Left cardiac atrium (tissue), 4 donors: ENCODE measurements around the gene ABCC8. TPM values are rescaled to one million over a fixed set of nuclear protein-coding genes. Genes with fewer than 3 reads are reported as not detected.

Experiments used
- ATAC-seq, 2 donors: fragments of 200-7000 bp; cut with Tn5 transposase; one replicate each; pipeline ENCODE4 v1.9.1; 2020; ENCODE audit warnings: mild to moderate bottlenecking in 2 of 2, moderate library complexity in 2 of 2
- DNase-seq: peaks from one replicate; pipeline ENCODE4 v3.0.0-alpha.2; 2020
- intact Hi-C, 2 donors: fragments of 100-400 bp; cut with DNase I; formaldehyde crosslinking; loops; one replicate each; pipeline versions ENCODE4 v1.14.1 to v1.15.1; 2022 to 2023
- total RNA-seq, 2 donors: library from RNA; stranded (reverse); fragmentation: NEBNext Ultra II Directional; extraction: Animal tissue kit (Norgen Biotek cat#: 25700); gene quantifications; one replicate each; pipeline ENCODE4 v1.2.1, GENCODE V29; 2021
- donor health status: DM: no; HTN: yes; CAD: no.
- donor health status: DM: no; HTN: yes; CAD: no; lungs with severe emphysema.
- donor health status: DM: yes; HTN: yes; CAD: no.
- donor health status: Dilated cardiomyopathy.

ABCC8 gene
- total RNA-seq, 2 donors from 2014 or later = 0.99 to 1.9 TPM

DNA sequence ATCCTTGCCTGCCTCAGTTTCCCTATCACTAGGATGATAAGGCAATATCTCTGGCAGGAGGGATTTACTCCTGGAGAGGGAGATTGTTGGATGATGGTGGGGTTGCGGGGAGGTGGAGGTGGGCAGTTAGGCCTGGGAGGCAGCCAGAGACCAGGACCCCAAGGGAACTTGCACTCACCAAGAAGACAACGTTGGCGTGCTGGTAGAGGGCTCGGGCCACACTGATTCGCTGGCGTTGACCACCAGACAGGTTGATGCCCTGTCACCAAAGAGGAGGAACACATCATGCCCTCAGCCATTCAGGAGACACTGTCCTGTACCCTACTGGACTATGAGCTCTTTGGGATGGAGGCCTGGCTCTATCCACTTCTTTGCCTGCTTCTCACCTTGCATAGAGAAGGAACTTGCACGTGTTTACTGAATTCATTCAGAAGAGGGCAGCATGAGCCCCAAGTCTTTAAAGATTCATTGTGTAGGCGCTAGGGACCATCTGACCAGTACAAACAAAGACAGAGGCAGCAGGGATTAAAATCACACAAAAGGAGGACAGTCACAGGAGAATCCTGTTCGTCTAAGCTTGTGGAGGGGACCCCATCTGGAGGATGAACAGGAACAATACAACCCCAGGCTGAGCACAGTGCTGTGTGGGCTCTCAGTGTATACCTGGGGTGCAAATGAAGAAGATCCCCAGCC lies 64.0 kb downstream of the ABCC8 start:
- ATAC-seq = no peak
- no peak for DNase-seq
- intact Hi-C loops = no loop called here

- intact Hi-C loops = no loop called here
- DNase-seq (no peak), ATAC-seq (no peak)
Measured at GRCh38 chr11:17411418-17411817, 65.2 kb downstream of the ABCC8 start.

DNA sequence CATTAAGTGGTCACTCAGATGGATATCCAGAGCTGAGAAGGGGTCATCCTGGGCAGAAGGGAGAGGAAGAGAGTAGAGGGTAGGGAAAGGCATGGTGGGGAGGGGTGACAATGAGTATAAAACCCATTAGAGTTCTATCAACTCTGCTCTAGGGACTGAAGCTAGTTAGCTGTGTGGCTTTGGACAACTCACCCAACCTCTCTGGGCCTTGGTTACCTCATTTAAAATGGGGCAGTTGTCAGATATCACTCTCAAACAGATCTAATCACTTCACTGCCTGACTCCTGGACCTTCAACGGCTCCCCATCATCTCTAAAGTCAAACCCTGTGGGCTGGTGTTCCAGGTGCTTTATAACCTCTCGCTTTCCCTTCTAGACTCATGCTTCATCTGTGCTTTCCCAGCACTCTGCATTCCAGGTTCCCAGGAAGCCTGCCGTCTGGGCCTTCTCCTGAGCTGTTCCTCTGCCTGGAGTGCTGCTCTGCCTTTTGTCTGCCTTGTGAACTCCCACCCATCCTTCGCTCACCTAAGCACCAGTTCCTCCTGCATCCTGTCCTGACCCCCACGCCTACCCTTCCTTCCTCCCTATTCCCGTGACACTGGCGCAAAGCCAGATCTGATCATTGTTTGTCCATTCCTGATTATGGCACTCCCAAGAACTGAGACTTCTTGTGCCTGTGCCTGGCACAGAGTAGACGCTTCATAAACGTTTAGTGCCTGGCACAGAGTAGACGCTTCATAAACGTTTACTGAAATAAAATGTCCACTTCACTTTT lies 65.9 kb downstream of the ABCC8 start:
- DNase-seq (no peak), ATAC-seq (peak in 1 of 2 donors; percentile 25)
- intact Hi-C loops = no loop called here

DNA sequence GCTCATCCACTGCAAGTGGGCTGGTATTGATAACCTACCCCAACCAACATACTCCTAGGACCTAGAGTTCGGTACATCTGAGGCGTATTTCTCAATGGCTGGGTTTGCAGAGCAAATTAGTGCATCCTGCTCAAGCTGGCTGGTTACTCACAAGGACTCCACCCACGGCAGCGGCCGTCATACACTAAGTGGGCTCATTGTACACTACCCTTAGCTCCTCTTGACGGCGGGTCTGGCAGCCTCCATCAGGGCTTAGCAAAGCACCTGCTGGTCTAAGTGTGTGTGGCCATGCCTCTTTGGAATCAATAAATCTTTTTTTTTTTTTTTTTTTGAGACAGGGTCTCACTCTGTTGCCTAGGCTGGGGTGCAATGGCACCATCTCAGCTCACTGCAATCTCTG lies 68.0 kb downstream of the ABCC8 start:
- ATAC-seq (no peak), DNase-seq (no peak)
- intact Hi-C loops = no loop called here

DNA sequence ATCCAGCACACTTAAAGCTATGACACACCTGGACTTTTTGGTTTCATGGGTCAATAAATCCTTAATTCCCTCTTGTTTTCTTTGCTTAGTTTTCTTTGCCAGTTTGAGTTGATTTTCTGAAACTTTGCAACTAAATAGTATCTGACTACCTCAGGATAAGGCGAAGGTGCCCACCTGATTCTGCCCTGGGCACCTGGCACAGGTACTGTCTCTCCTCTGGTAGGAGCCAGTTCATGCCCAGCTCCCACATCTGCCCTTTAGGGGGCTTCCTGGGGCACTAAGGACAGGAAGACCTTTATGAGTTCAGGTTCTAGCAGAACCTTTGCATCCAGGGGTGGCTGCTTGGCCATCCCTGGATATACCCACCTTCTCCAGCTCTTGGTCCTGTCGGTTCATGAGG lies 68.6 kb downstream of the ABCC8 start:
- intact Hi-C loops = no loop called here
- DNase-seq (no peak), ATAC-seq (no peak)

GRCh38 chr11:17407575-17407974 lies 69.1 kb downstream of the ABCC8 start:
- intact Hi-C loops = no loop called here
- no peak for DNase-seq
- no peak for ATAC-seq

GRCh38 chr11:17406818-17407149 lies 69.9 kb downstream of the ABCC8 start:
- ATAC-seq = no peak
- intact Hi-C loops = no loop called here
- DNase-seq = no peak

GRCh38 chr11:17406082-17406817 lies 70.4 kb downstream of the ABCC8 start:
- DNase-seq (no peak), ATAC-seq (no peak)
- intact Hi-C loops = no loop called here

DNA sequence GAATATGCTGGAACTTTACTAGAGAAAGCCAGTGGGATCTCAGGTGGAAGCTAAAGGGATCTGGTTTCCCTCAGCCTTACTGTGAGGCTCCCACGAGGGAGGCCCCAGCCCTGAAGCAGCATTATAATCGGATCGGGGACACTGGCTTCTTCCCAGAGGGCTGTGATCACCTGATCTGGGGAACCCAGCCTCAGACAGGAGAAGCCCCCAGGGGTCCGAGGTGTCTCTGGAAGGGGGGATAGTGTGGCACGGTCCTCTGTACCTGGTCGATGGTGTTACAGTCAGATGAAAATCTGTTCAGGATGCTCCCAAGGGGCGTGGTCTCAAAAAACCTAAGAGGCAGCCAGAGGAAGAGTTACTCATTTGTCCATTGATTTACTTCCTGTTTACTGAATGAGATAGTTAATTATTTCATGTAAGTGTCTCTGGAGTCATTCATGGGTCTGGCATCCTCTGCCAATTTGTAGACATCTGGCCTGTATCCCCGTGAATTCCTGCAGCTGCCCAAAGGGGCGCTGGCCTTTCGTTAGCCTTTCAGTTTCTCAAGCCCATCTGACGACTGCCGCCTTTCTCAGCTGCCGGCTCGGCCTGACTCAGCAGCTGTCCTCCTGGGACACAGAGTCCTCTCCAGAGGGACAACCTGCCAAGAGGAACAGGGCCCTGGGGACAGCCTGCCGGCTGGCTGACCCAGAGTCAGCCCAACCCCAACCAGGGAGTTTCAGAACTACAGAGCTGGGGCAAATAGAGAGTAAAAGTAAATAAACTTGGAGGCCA lies 71.2 kb downstream of the ABCC8 start:
- peak; percentile 78 for DNase-seq
- peak; percentile 93 to 96 for ATAC-seq
- intact Hi-C loops = no loop called here

DNA sequence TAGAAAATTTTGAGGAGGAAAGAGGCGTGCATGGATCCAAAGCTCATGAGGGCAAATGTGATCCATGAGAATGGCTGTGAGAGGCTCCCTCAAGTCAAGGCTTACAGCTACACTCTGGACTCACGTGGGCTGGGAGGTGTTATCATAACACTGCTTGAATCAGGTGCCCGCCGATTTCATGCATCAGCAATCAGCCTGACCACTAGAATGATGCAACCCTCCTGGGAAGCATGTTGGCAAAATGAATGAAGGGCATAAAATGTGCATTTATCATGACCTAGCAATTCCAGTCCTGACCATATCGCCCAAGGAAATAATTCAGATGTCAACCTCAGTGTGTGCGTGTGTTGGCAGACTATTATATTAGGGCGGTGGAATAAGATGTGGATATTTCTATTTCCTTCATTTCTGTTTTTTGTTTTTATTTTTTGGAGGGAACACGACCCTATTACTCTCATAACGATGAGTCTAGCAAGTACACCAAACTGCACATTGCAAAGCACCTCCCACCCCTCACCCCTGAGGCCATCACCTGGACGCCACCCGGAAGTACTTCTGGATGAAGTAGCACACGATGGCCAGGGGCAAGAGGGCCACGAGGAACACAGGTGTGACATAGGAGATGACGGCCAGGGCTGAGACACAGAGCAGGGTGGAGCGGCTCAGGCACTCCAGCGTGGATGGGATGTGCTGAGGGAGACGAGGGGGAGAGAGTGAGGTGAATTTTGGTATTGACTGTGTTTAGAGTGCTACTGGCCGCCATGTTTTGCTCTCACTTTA lies 72.5 kb downstream of the ABCC8 start:
- intact Hi-C loops = no loop called here
- ATAC-seq = no peak
- DNase-seq = no peak

- ATAC-seq (no peak), DNase-seq (no peak)
- intact Hi-C loops = no loop called here
Measured at GRCh38 chr11:17402486-17402885, 74.2 kb downstream of the ABCC8 start.

- intact Hi-C loops = no loop called here
- ATAC-seq (no peak), DNase-seq (no peak)
Measured at GRCh38 chr11:17401841-17402240, 74.8 kb downstream of the ABCC8 start.

GRCh38 chr11:17401316-17401715 lies 75.3 kb downstream of the ABCC8 start:
- DNase-seq = no peak
- intact Hi-C loops = no loop called here
- ATAC-seq = peak in 1 of 2 donors; percentile 13

DNA sequence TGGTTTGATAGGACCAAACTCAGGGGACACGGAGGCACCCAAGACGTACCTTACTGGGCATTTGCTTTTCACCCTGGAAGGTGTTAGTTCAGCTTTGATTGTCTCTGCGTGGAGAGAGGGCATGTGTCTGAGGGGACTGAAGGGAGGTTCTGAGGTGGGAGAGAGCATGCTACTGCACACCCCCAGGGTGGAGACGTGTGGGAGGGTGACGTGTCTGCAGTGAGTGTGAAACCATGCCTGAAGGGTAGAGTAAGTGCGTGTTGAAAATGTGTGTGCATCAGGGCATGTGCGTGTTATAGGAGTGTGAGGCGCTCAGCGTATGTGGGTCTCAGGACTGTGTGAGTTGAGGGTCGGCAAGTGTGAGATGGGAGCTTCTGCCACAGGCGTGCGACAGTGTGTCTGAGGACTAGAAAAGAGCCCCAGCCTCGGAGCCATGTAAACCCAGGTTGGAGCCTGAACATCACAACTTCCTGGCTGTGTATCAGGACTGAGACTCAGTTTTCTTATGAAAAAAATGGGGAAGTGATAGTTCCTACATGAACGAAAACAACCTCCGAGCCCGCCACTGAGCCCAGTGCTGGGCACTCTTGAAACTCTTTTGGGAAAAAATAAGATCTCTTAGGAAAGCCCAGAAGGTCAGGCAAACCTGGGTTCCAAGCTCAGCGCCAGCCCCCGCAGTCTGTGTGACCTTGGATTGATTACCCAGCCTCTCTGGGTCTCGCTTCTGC lies 76.4 kb downstream of the ABCC8 start:
- intact Hi-C loops = no loop called here
- DNase-seq (no peak), ATAC-seq (no peak)

DNA sequence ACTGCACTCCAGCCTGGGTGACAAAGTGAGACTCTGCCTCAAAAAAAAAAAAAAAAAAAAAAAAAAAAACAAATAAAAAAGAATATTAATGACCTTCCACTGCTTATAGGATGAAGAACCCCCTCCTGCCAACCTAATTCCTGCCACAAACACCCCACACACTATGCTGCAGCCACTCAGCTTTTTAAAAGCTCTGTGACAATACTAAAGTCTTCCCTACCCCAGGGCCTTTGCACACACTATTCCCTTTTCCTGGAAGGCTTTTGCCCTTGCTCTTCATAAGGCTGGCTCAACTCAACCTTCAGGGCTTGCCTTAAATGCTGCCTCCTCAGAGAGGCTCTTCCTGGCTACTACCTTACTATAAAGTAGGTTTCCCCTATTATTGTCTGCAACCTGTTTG lies 77.4 kb downstream of the ABCC8 start:
- ATAC-seq (no peak), DNase-seq (no peak)
- intact Hi-C loops = no loop called here

DNA sequence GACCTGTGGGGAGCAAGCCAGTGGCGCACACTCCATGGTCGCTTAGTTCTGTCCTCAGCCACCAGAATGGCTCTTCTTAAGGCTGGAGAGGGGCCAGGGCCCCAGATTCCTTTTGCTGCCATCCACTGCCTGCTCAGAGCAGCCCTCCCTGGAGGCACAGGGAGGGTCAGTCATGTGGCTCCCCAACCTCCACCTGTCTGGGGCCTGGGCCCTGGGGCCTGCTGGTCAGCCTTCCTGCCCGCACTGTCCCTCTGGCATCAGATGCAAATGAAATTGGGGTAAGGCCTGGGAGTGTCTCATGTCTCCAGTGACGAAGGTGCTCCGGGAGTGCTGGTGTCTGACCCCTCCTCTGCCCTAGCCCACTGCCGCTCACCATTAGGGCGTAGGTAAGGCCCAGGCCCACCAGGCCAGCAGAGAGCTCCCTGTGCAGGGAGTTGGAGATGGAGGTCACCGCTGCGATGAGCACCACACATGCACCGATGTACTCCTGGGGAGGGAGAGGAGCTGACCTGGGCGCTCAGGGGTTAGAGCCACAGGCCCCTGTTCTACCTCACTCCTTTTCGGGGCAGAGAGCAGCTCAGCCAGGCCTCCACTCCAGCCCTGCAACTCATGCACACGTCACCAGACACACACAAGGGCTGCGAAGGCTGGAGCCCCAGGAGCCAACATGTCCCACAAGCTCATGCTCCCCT lies 79.2 kb downstream of the ABCC8 start:
- DNase-seq (no peak), ATAC-seq (no peak)
- intact Hi-C loops = no loop called here

DNA sequence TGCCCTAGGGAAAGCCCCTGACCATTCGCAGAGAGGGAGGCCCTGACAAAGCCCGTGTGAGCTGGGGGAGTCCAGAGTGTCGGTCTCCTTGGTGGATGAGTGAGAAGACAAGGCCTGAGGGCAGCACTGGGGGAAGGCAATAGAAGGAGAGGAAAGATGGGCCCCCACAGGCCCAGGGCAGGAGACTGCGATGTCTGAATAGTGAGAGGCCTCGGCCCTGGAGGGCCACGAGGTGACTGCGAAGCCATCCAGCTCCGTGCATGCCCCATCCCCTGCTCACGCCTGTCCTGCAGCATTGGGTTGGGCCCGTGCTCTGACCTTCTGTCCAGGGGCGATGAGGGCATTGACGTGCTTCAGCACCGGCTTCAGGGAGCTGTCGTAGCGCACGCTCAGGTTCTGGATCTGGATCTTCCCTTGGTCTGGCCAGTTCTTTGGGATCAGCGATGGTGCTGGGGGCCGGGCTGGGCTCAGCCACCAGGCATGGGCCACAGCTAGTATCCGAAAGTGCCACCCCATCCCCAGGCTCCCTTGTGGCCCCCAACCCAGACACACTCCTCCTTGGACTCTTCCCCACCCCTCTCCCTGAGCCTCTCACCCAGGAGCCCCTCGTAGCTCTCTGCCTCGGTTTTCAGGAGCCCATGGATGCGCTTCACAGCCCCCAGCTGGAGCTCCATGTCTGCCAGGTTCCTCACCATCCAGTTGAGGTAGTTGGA lies 79.9 kb downstream of the ABCC8 start:
- DNase-seq (no peak), ATAC-seq (no peak)
- intact Hi-C loops = no loop called here
